ENCODE results near the gene ZAR1L.
"Not testable (repeated sequence)": the region's sequence is repeated elsewhere in the genome, so short reads cannot be mapped to it uniquely, and the experiment has no call there.

Gene ZAR1L

GRCh38 chr13:32315238-32316027, at the start of gene ZAR1L, which contains the start of gene BRCA2:
ZAR1L (minus strand) TSS chr13:32315363; CDS start chr13:32311925, 3,438 bp downstream.
BRCA2 (plus strand) TSS chr13:32315508; CDS start chr13:32316461, 953 bp downstream.
- DNase-seq (ENCODE audit: low read depth), result peak; percentile 77

GRCh38 chr13:32362574-32362973, 47.4 kb upstream of the ZAR1L start:
- DNase-seq (ENCODE audit: low read depth), result no peak

DNA sequence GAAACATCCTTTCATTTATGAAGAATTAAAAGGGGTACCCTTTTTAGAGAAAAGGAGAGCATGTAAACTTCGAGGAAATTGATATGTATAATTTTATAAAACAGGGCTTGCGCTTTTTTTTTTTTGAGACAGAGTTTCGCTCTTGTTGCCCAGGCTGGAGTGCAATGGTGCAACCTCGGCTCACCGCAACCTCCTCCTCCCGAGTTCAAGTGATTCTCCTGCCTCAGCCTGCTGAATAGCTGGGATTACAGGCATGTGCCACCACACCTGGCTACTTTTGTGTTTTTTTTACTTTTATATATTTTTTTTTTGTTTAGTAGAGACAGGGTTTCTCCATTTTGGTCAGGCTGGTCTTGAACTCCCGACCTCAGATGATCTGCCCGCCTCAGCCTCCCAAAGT, 40.8 kb upstream of the ZAR1L start:
- not testable (repeated sequence) for DNase-seq (ENCODE audit: low read depth)

DNA sequence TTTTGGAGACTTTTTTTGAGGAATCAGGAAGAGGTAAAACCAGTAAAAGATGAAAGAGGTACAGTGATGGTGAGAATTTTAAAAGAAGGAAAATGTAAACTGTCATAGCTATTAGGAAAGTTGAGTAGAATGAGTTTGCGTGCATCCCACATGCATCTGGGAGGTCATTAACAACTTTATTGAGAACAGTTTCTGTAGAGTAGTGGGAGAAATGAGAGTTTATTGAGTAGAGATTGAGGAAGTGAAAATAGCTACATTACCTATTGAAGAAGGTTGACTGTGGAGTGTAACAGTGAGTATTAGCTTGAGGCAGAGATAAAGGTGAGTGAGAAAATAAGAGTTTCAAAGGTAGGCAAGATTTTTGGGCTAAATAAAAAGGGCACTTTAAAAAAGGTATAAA, 38.9 kb upstream of the ZAR1L start:
- DNase-seq (ENCODE audit: low read depth), result no peak

DNA sequence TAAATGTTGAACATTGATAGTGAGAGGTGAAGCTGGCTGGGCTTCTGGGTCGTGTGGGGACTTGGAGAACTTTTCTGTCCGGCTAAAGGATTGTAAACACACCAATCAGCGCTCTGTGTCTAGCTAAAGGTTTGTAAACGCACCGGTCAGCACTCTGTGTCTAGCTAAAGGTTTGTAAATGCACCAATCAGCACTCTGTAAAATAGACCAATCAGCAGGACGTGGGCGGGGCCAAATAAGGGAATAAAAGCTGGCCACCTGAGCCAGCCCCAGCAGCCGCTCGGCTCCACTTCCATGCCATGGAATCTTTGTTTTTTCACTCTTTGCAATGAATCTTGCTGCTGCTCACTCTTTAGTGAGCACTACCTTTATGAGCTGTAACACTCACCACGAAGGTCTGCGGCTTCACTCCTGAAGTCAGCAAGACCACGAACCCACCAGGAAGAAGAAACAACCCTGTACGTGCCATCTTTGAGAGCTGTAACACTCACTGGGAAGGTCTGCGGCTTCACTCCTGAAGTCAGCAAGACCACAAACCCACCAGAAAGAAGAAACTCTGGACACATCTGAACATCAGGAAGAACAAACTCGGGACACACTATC, 35.8 kb upstream of the ZAR1L start:
- not testable (repeated sequence) for DNase-seq (ENCODE audit: low read depth)

DNA sequence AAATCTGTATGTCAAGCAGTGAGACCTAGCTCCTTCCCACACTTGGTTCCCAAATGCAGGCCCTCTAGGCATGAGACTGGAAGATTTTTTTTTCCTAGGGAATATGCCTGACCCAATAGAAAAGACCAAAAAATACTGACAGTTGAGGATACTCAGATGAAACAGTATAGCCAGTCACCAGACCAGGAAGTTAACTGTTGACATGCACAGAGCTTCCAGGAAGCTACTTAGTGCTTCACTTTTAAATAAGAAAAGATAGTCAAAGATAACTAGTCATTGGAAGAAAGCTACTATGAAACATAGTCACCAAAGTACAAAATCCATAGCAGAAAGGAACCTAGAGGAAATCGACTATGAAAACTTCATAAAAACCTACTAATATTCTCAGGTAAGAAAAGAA, 32.5 kb upstream of the ZAR1L start:
- DNase-seq (ENCODE audit: low read depth), result no peak

GRCh38 chr13:32340914-32341313, 25.8 kb upstream of the ZAR1L start:
- DNase-seq (ENCODE audit: low read depth), result no peak

- DNase-seq (ENCODE audit: low read depth), result no peak
Measured at GRCh38 chr13:32334671-32335070, 19.5 kb upstream of the ZAR1L start.

- no peak for DNase-seq (ENCODE audit: low read depth)
Measured at GRCh38 chr13:32330441-32330840, 15.3 kb upstream of the ZAR1L start.

GRCh38 chr13:32323912-32324311, 8.7 kb upstream of the ZAR1L start:
- no peak for DNase-seq (ENCODE audit: low read depth)

- DNase-seq (ENCODE audit: low read depth), result no peak
Measured at GRCh38 chr13:32320528-32320927, 5.4 kb upstream of the ZAR1L start.

DNA sequence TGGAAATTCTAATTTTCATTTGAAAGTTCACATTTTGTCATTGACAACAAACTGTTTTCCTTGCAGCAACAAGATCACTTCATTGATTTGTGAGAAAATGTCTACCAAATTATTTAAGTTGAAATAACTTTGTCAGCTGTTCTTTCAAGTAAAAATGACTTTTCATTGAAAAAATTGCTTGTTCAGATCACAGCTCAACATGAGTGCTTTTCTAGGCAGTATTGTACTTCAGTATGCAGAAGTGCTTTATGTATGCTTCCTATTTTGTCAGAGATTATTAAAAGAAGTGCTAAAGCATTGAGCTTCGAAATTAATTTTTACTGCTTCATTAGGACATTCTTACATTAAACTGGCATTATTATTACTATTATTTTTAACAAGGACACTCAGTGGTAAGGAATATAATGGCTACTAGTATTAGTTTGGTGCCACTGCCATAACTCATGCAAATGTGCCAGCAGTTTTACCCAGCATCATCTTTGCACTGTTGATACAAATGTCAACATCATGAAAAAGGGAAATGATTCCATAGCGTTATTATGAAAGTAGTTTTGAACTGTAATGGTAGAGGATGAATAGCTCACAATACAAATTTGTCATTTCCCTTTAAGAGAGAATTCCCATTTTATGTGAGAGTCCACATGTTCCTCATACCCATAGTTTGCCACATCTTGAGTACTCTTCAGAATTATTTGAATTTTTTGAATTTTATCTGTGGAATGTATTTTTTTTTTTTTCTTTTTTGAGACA, 2.7 kb upstream of the ZAR1L start:
- DNase-seq (ENCODE audit: low read depth), result no peak

GRCh38 chr13:32316501-32316900, 1.3 kb upstream of the ZAR1L start:
- DNase-seq (ENCODE audit: low read depth), result no peak

- no peak for DNase-seq (ENCODE audit: low read depth)
Measured at GRCh38 chr13:32316028-32316339, 821 bp upstream of the ZAR1L start.

- peak; percentile 20 for DNase-seq (ENCODE audit: low read depth)
Measured at GRCh38 chr13:32314271-32315237, 609 bp downstream of the ZAR1L start.

- no peak for DNase-seq (ENCODE audit: low read depth)
Measured at GRCh38 chr13:32311188-32311897, 3.8 kb downstream of the ZAR1L start.

GRCh38 chr13:32310134-32310706, 4.9 kb downstream of the ZAR1L start:
- DNase-seq (ENCODE audit: low read depth), result no peak

DNA sequence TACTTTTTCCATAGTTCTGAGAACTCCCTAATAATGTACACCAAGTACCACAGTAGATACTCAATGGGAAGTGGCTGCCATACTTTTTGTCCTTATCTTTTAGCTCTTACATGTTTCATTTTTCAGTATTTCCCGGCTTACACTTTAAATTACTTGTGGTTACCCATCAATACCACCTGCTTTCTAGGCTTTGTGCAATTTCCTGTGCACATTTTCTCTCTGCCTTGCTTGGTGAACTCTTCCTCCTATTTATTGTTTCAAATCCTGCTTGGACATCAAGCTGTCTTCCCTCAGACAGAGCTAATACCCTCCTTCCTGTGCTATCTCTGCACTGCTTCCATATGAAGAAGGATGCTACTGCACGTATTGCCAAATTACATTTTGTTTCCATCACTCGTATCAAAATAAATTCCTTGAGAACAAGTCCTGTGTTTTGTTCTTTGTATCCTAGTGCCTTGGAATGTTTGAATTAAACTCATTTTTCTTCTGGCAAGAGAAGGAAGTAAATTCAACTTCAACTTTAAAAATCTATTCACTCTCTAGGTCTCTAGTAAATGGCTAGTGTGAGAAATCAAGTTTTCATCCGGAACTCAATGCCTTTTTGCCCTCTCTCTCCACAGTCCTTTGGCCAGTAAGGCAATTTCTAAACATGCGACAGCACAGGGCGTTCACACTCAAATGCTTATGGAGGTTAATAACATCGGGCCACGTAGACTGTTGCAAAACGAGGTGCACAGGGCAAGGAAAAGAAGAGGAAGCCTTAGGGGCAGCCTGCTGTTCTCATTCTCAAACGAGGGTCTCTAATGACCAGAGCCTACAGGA, 5.6 kb downstream of the ZAR1L start:
- DNase-seq (ENCODE audit: low read depth), result no peak

DNA sequence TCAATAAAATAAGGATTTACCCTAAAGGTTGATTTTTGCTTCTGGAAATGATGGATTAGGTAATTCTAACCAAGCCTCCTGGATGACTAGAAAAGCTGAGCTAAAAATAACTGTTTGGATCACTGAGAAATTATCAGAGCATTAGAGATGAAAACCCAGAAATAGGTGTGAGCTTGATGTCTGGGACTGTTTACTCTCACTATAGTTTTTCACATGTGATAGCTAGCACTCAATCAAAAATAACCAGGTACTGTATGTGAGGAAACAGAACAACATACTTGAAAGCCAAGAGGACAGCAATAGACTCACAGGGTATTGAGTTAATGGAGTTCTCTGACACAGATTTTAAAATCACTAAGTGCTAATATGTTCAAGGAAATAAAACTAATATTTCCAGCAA, 9.5 kb downstream of the ZAR1L start:
- no peak for DNase-seq (ENCODE audit: low read depth)

GRCh38 chr13:32302461-32302860, 12.7 kb downstream of the ZAR1L start:
- DNase-seq (ENCODE audit: low read depth), result no peak
